Suprapubic skin (tissue), 3 donors: Measurements from ENCODE around the gene SLC25A31.

ENCODE experiments used
- EP300 ChIP-seq: sonication (generic); formaldehyde crosslinking; IDR thresholded peaks from one replicate; pipeline ENCODE4 v1.6.1; 2017; ENCODE audit warnings: antibody characterized with exemption
- POLR2A ChIP-seq, 2 donors: fragments of 450-650 bp; IDR thresholded peaks; one replicate each; pipeline ENCODE4 v1.6.1; 2017; ENCODE audit warnings: antibody characterized with exemption in 2 of 2, mild to moderate bottlenecking in 2 of 2, moderate library complexity in 2 of 2
- TF ChIP-seq, protein P1 (sequence below), 2 donors: fragments of 200-600 bp in 1 of 2; fragments of 450-650 bp in 1 of 2; sonication (generic) in 1 of 2; IDR thresholded peaks; one replicate each; pipeline ENCODE4 v1.5.1; 2016 to 2019; ENCODE audit warnings: antibody characterized with exemption in 2 of 2, mild to moderate bottlenecking in 1 of 2, moderate library complexity in 1 of 2

DNA sequence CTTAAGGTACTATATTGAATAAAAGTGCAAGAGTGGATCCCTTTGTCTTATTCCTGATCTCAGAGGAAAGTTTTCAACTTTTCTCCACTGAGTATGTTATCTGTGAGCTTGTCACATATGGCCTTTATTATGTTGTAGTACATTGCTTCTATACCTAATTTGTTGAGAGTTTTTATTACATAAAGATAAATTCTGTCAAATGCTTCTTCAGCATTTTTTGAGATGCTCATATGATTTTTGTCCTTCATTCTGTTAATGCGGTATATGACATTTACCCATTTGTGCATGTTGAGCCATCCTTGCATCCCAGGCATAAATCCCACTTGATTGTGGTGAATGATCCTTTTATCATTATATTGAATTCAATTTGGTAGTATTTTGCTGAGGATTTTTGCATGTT lies 11.0 kb downstream of the SLC25A31 start:
- no peak for TF ChIP-seq POLR2A (IDR thresholded peaks at IDR 0.05)
- TF ChIP-seq, protein P1, sequence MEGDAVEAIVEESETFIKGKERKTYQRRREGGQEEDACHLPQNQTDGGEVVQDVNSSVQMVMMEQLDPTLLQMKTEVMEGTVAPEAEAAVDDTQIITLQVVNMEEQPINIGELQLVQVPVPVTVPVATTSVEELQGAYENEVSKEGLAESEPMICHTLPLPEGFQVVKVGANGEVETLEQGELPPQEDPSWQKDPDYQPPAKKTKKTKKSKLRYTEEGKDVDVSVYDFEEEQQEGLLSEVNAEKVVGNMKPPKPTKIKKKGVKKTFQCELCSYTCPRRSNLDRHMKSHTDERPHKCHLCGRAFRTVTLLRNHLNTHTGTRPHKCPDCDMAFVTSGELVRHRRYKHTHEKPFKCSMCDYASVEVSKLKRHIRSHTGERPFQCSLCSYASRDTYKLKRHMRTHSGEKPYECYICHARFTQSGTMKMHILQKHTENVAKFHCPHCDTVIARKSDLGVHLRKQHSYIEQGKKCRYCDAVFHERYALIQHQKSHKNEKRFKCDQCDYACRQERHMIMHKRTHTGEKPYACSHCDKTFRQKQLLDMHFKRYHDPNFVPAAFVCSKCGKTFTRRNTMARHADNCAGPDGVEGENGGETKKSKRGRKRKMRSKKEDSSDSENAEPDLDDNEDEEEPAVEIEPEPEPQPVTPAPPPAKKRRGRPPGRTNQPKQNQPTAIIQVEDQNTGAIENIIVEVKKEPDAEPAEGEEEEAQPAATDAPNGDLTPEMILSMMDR (IDR thresholded peaks at IDR 0.05), result no peak
- no peak for TF ChIP-seq EP300
